ENCODE measurements around the gene ZEB1. TPM values are rescaled to one million over a fixed set of nuclear protein-coding genes. Genes with fewer than 3 reads are reported as not detected.

The ZEB1 gene
- polyA plus RNA-seq, 1 donor from 2014 or later = 18.0 TPM

DNA sequence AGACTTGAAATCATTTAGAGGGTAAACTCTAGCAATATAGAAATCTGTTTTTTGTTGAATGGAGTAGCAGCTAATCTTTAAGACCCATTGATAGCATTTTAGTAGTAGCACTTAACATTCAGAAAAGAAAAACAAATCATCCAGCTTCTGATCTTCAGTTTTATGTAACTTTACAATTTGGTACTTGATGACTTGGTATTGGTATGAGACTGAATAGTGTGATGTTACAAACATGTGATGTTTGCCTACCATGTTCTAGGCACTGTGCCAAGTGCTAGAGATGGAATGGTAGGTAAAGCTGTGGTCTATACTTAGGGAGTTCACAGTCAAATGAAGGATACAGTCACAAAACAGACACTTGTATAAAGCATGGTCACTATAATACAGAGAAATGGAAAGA is 21.3 kb downstream of the ZEB1 start:
- no peaks in the 10 kb centered on the region for H3K36me3 ChIP-seq (ENCODE audit: insufficient read depth, low read length)
- peaks cover 90% of the 10 kb centered on the region for H3K79me2 ChIP-seq (replicated peaks; ENCODE audit: insufficient read depth, low read length)
- H3K27ac ChIP-seq (ENCODE audit: low read length) = no peak overlapping the region
- no peaks in the 10 kb centered on the region for H3K27me3 ChIP-seq (ENCODE audit: insufficient read depth, low read depth, low read length)
- H3F3A ChIP-seq (ENCODE audit: insufficient read depth, low read length, poor library complexity, severe bottlenecking) = no peaks in the 10 kb centered on the region
- no peak overlapping the region for H3K4me3 ChIP-seq (ENCODE audit: low read length)
- H4K20me1 ChIP-seq (ENCODE audit: insufficient read depth) = no peaks in the 10 kb centered on the region
- TF ChIP-seq RAD21 (conservative IDR thresholded peaks at IDR 0.05) (no peak), SMC3 (conservative IDR thresholded peaks at IDR 0.05; ENCODE audit: poor library complexity) (no peak), MXI1 (conservative IDR thresholded peaks at IDR 0.05; ENCODE audit: poor library complexity, severe bottlenecking) (no peak), EP300 (conservative IDR thresholded peaks at IDR 0.05; ENCODE audit: poor library complexity, severe bottlenecking) (no peak), TAF1 (IDR thresholded peaks at IDR 0.05; ENCODE audit: low read depth) (no peak), CTCF (IDR thresholded peaks at IDR 0.05; ENCODE audit: poor library complexity, severe bottlenecking) (no peak), REST (IDR thresholded peaks at IDR 0.05; ENCODE audit: borderline replicate concordance) (no peak), EZH2 (IDR thresholded peaks at IDR 0.05; ENCODE audit: borderline replicate concordance, insufficient read depth, low read length, poor library complexity, severe bottlenecking) (no peak), POLR2AphosphoS5 (IDR thresholded peaks at IDR 0.05) (no peak)
- H3K9me2 ChIP-seq (ENCODE audit: insufficient read depth, low read length) = no peaks in the 10 kb centered on the region
- H3K4me2 ChIP-seq (ENCODE audit: low read length) = no peak overlapping the region
- H2AFZ ChIP-seq (ENCODE audit: low read depth, low read length) = no peak overlapping the region
- H3K9ac ChIP-seq (ENCODE audit: low read length) = no peak overlapping the region
- no peaks in the 10 kb centered on the region for H3K9me3 ChIP-seq (ENCODE audit: low read length)

GRCh38 chr10:31341552-31341951 is 22.5 kb downstream of the ZEB1 start:
- H2AFZ ChIP-seq (ENCODE audit: low read depth, low read length) = no peak overlapping the region
- H3K4me3 ChIP-seq (ENCODE audit: low read length) = no peak overlapping the region
- H3F3A ChIP-seq (ENCODE audit: insufficient read depth, low read length, poor library complexity, severe bottlenecking) = no peaks in the 10 kb centered on the region
- H3K9me3 ChIP-seq (ENCODE audit: low read length) = no peaks in the 10 kb centered on the region
- no peak overlapping the region for H3K4me2 ChIP-seq (ENCODE audit: low read length)
- no peak for TF ChIP-seq REST (IDR thresholded peaks at IDR 0.05; ENCODE audit: borderline replicate concordance)
- TF ChIP-seq EP300 (conservative IDR thresholded peaks at IDR 0.05; ENCODE audit: poor library complexity, severe bottlenecking) = no peak
- no peak for TF ChIP-seq SMC3 (conservative IDR thresholded peaks at IDR 0.05; ENCODE audit: poor library complexity)
- no peak for TF ChIP-seq CTCF (IDR thresholded peaks at IDR 0.05; ENCODE audit: poor library complexity, severe bottlenecking)
- TF ChIP-seq TAF1 (IDR thresholded peaks at IDR 0.05; ENCODE audit: low read depth) = no peak
- no peaks in the 10 kb centered on the region for H3K9me2 ChIP-seq (ENCODE audit: insufficient read depth, low read length)
- H3K36me3 ChIP-seq (ENCODE audit: insufficient read depth, low read length) = no peaks in the 10 kb centered on the region
- no peak overlapping the region for H3K27ac ChIP-seq (ENCODE audit: low read length)
- H3K79me2 ChIP-seq (replicated peaks; ENCODE audit: insufficient read depth, low read length) = peaks cover 90% of the 10 kb centered on the region
- no peaks in the 10 kb centered on the region for H4K20me1 ChIP-seq (ENCODE audit: insufficient read depth)
- H3K27me3 ChIP-seq (ENCODE audit: insufficient read depth, low read depth, low read length) = no peaks in the 10 kb centered on the region
- no peak overlapping the region for H3K9ac ChIP-seq (ENCODE audit: low read length)

All from neural cell (in vitro differentiated cells).